ENCODE results near the gene TMEM239.

The TMEM239 gene

GRCh38 chr20:2794202-2794748, 21.9 kb upstream of the TMEM239 start:
- TF ChIP-seq TAF1 (IDR thresholded peaks at IDR 0.05; ENCODE audit: borderline replicate concordance, low read depth, low read length) (no peak), POLR2AphosphoS5 (IDR thresholded peaks at IDR 0.05; ENCODE audit: low read depth, low read length) (no peak), POLR2A (IDR thresholded peaks at IDR 0.05; ENCODE audit: low read depth, low read length) (no peak)
- no peak for DNase-seq (ENCODE audit: insufficient read length)
- FAIRE-seq, result no peak

GRCh38 chr20:2794866-2795447, 21.2 kb upstream of the TMEM239 start:
- DNase-seq (ENCODE audit: insufficient read length) (no peak), FAIRE-seq (no peak)
- TF ChIP-seq POLR2AphosphoS5 (IDR thresholded peaks at IDR 0.05; ENCODE audit: low read depth, low read length) (no peak), TAF1 (IDR thresholded peaks at IDR 0.05; ENCODE audit: borderline replicate concordance, low read depth, low read length) (no peak), POLR2A (IDR thresholded peaks at IDR 0.05; ENCODE audit: low read depth, low read length) (no peak)

- DNase-seq (ENCODE audit: insufficient read length) (no peak), FAIRE-seq (no peak)
- no peak for TF ChIP-seq TAF1 (IDR thresholded peaks at IDR 0.05; ENCODE audit: borderline replicate concordance, low read depth, low read length)
- TF ChIP-seq POLR2AphosphoS5 (IDR thresholded peaks at IDR 0.05; ENCODE audit: low read depth, low read length), result no peak
- TF ChIP-seq POLR2A (IDR thresholded peaks at IDR 0.05; ENCODE audit: low read depth, low read length), result no peak
Observed at GRCh38 chr20:2795451-2795850, 20.7 kb upstream of the TMEM239 start.

- TF ChIP-seq POLR2AphosphoS5 (IDR thresholded peaks at IDR 0.05; ENCODE audit: low read depth, low read length), result no peak
- TF ChIP-seq TAF1 (IDR thresholded peaks at IDR 0.05; ENCODE audit: borderline replicate concordance, low read depth, low read length), result no peak
- no peak for TF ChIP-seq POLR2A (IDR thresholded peaks at IDR 0.05; ENCODE audit: low read depth, low read length)
- FAIRE-seq (no peak), DNase-seq (ENCODE audit: insufficient read length) (no peak)
Observed at GRCh38 chr20:2796011-2796660, 20.0 kb upstream of the TMEM239 start.

- FAIRE-seq (no peak), DNase-seq (ENCODE audit: insufficient read length) (no peak)
- TF ChIP-seq POLR2AphosphoS5 (IDR thresholded peaks at IDR 0.05; ENCODE audit: low read depth, low read length), result no peak
- TF ChIP-seq TAF1 (IDR thresholded peaks at IDR 0.05; ENCODE audit: borderline replicate concordance, low read depth, low read length), result no peak
- no peak for TF ChIP-seq POLR2A (IDR thresholded peaks at IDR 0.05; ENCODE audit: low read depth, low read length)
Observed at GRCh38 chr20:2797136-2797983, 18.8 kb upstream of the TMEM239 start.

- no peak for FAIRE-seq
- TF ChIP-seq TAF1 (IDR thresholded peaks at IDR 0.05; ENCODE audit: borderline replicate concordance, low read depth, low read length) (no peak), POLR2AphosphoS5 (IDR thresholded peaks at IDR 0.05; ENCODE audit: low read depth, low read length) (no peak), POLR2A (IDR thresholded peaks at IDR 0.05; ENCODE audit: low read depth, low read length) (no peak)
- no peak for DNase-seq (ENCODE audit: insufficient read length)
Observed at GRCh38 chr20:2798095-2798805, 17.9 kb upstream of the TMEM239 start.

GRCh38 chr20:2798814-2799213, 17.4 kb upstream of the TMEM239 start:
- no peak for TF ChIP-seq TAF1 (IDR thresholded peaks at IDR 0.05; ENCODE audit: borderline replicate concordance, low read depth, low read length)
- TF ChIP-seq POLR2AphosphoS5 (IDR thresholded peaks at IDR 0.05; ENCODE audit: low read depth, low read length), result no peak
- no peak for TF ChIP-seq POLR2A (IDR thresholded peaks at IDR 0.05; ENCODE audit: low read depth, low read length)
- DNase-seq (ENCODE audit: insufficient read length) (no peak), FAIRE-seq (no peak)

- FAIRE-seq (no peak), DNase-seq (ENCODE audit: insufficient read length) (no peak)
- no peak for TF ChIP-seq POLR2A (IDR thresholded peaks at IDR 0.05; ENCODE audit: low read depth, low read length)
- no peak for TF ChIP-seq TAF1 (IDR thresholded peaks at IDR 0.05; ENCODE audit: borderline replicate concordance, low read depth, low read length)
- TF ChIP-seq POLR2AphosphoS5 (IDR thresholded peaks at IDR 0.05; ENCODE audit: low read depth, low read length), result no peak
Observed at GRCh38 chr20:2799271-2799670, 16.9 kb upstream of the TMEM239 start.

GRCh38 chr20:2799688-2800520, 16.3 kb upstream of the TMEM239 start:
- peak; percentile 66 for FAIRE-seq
- DNase-seq (ENCODE audit: insufficient read length), result no peak
- TF ChIP-seq TAF1 (IDR thresholded peaks at IDR 0.05; ENCODE audit: borderline replicate concordance, low read depth, low read length), result no peak
- TF ChIP-seq POLR2A (IDR thresholded peaks at IDR 0.05; ENCODE audit: low read depth, low read length), result no peak
- no peak for TF ChIP-seq POLR2AphosphoS5 (IDR thresholded peaks at IDR 0.05; ENCODE audit: low read depth, low read length)
